Effector memory CD8-positive, alpha-beta T cell (primary cell): ENCODE data around the gene PLA2G4B.

ENCODE experiments used
- ATAC-seq: fragments of 150-1000 bp; cut with Tn5 transposase; replicated peaks from 2 replicates; pipeline ENCODE4 v1.10.0; 2021; ENCODE audit warnings: mild to moderate bottlenecking, moderate library complexity
- DNase-seq, 3 experiments: peaks; one replicate each; pipeline ENCODE4 v3.0.0; 2021
- H3K27ac Mint-ChIP-seq, 2 donors: one replicate each; pipeline ENCODE4 v1.8.0; 2022; ENCODE audit warnings: mild to moderate bottlenecking in 2 of 2, mixed read lengths in 2 of 2, moderate library complexity in 2 of 2
- H3K27me3 Mint-ChIP-seq, 2 donors: one replicate each; pipeline ENCODE4 v1.8.0; 2022; ENCODE audit warnings: mixed read lengths in 2 of 2
- H3K36me3 Mint-ChIP-seq: one replicate; pipeline ENCODE4 v1.8.0; 2022; ENCODE audit warnings: mild to moderate bottlenecking, moderate library complexity, mixed read lengths; ENCODE audit not compliant: insufficient read depth
- H3K4me1 Mint-ChIP-seq, 2 donors: one replicate each; pipeline ENCODE4 v1.8.0; 2022; ENCODE audit warnings: low read depth in 2 of 2, mixed read lengths in 2 of 2
- H3K4me3 Mint-ChIP-seq, 2 donors: one replicate each; pipeline ENCODE4 v1.8.0; 2022; ENCODE audit warnings: mild to moderate bottlenecking in 2 of 2, mixed read lengths in 2 of 2, moderate library complexity in 2 of 2
- H3K9me3 Mint-ChIP-seq, 2 donors: one replicate each; pipeline ENCODE4 v1.8.0; 2022; ENCODE audit warnings: mixed read lengths in 2 of 2

Gene PLA2G4B

GRCh38 chr15:41886741-41887140 is 48.1 kb downstream of the PLA2G4B start:
- Mint-ChIP-seq H3K9me3 (no peaks in the 10 kb centered on the region), H3K27me3 (no peaks in the 10 kb centered on the region), H3K27ac (peak overlapping the region in 1 of 2 donors; percentile 99), H3K4me1 (peaks cover 20 to 32% of the 10 kb centered on the region in 2 donors), H3K4me3 (no peak overlapping the region), H3K36me3 (peaks cover 4% of the 10 kb centered on the region)
- no peak for DNase-seq
- no peak for ATAC-seq

GRCh38 chr15:41887161-41887560 is 48.5 kb downstream of the PLA2G4B start:
- H3K9me3 Mint-ChIP-seq = no peaks in the 10 kb centered on the region
- ATAC-seq = no peak
- DNase-seq = no peak
- H3K36me3 Mint-ChIP-seq = peaks cover 4% of the 10 kb centered on the region
- peak overlapping the region in 1 of 2 donors; percentile 37 for H3K4me3 Mint-ChIP-seq
- H3K4me1 Mint-ChIP-seq = peaks cover 23 to 32% of the 10 kb centered on the region in 2 donors
- H3K27ac Mint-ChIP-seq = peak overlapping the region; percentile 82 to 99
- no peaks in the 10 kb centered on the region for H3K27me3 Mint-ChIP-seq

DNA sequence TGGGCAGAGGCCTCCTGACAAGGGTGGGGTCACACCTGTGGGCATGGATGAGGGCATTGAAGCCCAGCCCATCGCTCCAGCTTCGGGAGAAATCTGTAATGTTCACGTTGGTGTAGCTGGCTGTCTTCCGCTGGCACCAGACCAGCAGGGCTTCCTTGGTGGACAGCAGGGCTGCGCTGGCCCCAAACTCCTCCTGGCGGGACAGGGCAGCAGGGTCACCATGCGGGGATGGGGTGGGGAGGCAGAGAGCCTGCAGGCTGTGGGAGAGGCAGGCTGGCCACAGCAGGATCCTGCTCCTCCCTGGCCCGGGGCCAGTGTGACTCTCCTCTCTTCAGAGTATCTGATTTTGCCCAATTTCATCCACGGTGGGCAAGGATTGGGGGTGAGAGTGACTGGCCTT is 49.2 kb downstream of the PLA2G4B start:
- ATAC-seq = no peak
- peaks cover 30 to 39% of the 10 kb centered on the region in 2 donors for H3K4me1 Mint-ChIP-seq
- H3K4me3 Mint-ChIP-seq = no peak overlapping the region
- H3K27me3 Mint-ChIP-seq = no peaks in the 10 kb centered on the region
- DNase-seq = no peak
- H3K9me3 Mint-ChIP-seq = no peaks in the 10 kb centered on the region
- peak overlapping the region; percentile 84 to 99 for H3K27ac Mint-ChIP-seq
- H3K36me3 Mint-ChIP-seq = peaks cover 4% of the 10 kb centered on the region

- Mint-ChIP-seq H3K4me1 (peaks cover 39 to 45% of the 10 kb centered on the region in 2 donors), H3K4me3 (peak overlapping the region; percentile 46 to 63), H3K27ac (peak overlapping the region; percentile 84 to 99), H3K9me3 (no peaks in the 10 kb centered on the region), H3K27me3 (no peaks in the 10 kb centered on the region), H3K36me3 (peaks cover 4% of the 10 kb centered on the region)
- DNase-seq (no peak), ATAC-seq (peak; percentile 37)
Observed at GRCh38 chr15:41888662-41889253, 50.1 kb downstream of the PLA2G4B start.

- no peaks in the 10 kb centered on the region for H3K27me3 Mint-ChIP-seq
- ATAC-seq = no peak
- no peaks in the 10 kb centered on the region for H3K9me3 Mint-ChIP-seq
- peak overlapping the region; percentile 84 to 99 for H3K27ac Mint-ChIP-seq
- DNase-seq = no peak
- peaks cover 50 to 54% of the 10 kb centered on the region in 2 donors for H3K4me1 Mint-ChIP-seq
- no peak overlapping the region for H3K4me3 Mint-ChIP-seq
- peaks cover 12% of the 10 kb centered on the region for H3K36me3 Mint-ChIP-seq
Observed at GRCh38 chr15:41890050-41890690, 51.5 kb downstream of the PLA2G4B start.

- Mint-ChIP-seq H3K27ac (peak overlapping the region; percentile 99 to 100), H3K4me1 (peaks cover 51 to 58% of the 10 kb centered on the region in 2 donors), H3K36me3 (peaks cover 21% of the 10 kb centered on the region), H3K9me3 (no peaks in the 10 kb centered on the region), H3K27me3 (no peaks in the 10 kb centered on the region), H3K4me3 (no peak overlapping the region)
- no peak for ATAC-seq
- DNase-seq = no peak
Observed at GRCh38 chr15:41891226-41891625, 52.6 kb downstream of the PLA2G4B start.

- peak overlapping the region in 1 of 2 donors; percentile 84 for H3K4me3 Mint-ChIP-seq
- H3K27ac Mint-ChIP-seq = peak overlapping the region; percentile 99 to 100
- H3K9me3 Mint-ChIP-seq = no peaks in the 10 kb centered on the region
- H3K36me3 Mint-ChIP-seq = peaks cover 24% of the 10 kb centered on the region
- no peak for DNase-seq
- peaks cover 51 to 60% of the 10 kb centered on the region in 2 donors for H3K4me1 Mint-ChIP-seq
- ATAC-seq = no peak
- H3K27me3 Mint-ChIP-seq = no peaks in the 10 kb centered on the region
Observed at GRCh38 chr15:41891946-41892345, 53.3 kb downstream of the PLA2G4B start.

DNA sequence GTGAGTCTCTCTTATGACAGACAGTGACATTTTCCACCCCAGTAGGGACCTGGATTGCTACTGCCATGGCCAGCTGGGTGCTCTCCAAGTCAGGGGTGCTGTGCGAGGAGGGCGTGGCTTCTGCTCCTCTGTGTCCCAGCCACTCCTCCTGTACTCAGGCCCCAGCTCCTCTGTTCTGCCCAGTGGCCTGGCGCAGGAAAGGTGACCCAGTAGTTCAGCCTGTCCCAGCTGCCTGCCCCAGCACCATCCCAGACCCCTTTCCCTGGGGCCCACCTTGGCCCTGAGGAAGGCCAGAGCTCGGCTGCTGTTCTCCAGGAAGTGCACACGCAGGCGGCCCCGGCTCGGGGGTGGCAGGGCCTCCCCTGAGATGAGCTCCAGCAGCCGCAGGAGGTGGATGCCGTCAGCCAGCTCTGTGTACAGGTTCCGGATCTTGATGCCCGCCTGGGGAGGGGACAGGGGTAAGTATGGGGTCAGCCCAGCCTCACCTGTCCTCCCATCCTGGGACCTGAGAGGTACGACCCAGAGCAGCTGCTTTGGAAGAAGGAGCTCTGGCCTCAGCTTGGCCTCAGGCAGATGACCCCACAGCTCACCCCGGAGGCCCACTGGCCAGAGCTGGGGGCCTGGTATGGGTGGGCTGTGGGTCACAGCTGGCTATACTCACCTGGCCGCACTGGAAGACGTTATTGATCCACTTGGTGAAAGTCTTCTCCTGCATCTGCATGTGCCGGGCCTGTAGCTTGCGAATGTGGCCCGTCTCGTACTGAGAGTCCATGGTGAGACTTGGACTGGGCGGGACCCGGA is 54.2 kb downstream of the PLA2G4B start:
- peak in 2 of 3 experiments; percentile 39 to 45 for DNase-seq

GRCh38 chr15:41893422-41894250 is 55.0 kb downstream of the PLA2G4B start, which contains the start of gene SPTBN5:
Gene SPTBN5 (minus strand): TSS chr15:41894053. CDS start chr15:41893497, 556 bp downstream.
- H3K36me3 Mint-ChIP-seq = peaks cover 38% of the 10 kb centered on the region
- peak within 1 kb of the TSS; percentile 81 to 84 for H3K4me3 Mint-ChIP-seq
- DNase-seq (no peak), ATAC-seq (no peak)
- H3K27ac Mint-ChIP-seq = peak within 1 kb of the TSS; percentile 99 to 100
- peaks cover 39 to 45% of the 10 kb centered on the region in 2 donors for H3K4me1 Mint-ChIP-seq
- no peaks in the 10 kb centered on the region for H3K27me3 Mint-ChIP-seq
- no peaks in the 10 kb centered on the region for H3K9me3 Mint-ChIP-seq

More for the DNA sequence above, 54.2 kb downstream of the PLA2G4B start:
- H3K9me3 Mint-ChIP-seq = no peaks in the 10 kb centered on the region
- no peaks in the 10 kb centered on the region for H3K27me3 Mint-ChIP-seq
- H3K36me3 Mint-ChIP-seq = peaks cover 30% of the 10 kb centered on the region
- ATAC-seq = peak; percentile 34
- H3K4me1 Mint-ChIP-seq = peaks cover 47 to 54% of the 10 kb centered on the region in 2 donors
- H3K4me3 Mint-ChIP-seq = peak overlapping the region; percentile 63 to 84
- peak overlapping the region; percentile 99 to 100 for H3K27ac Mint-ChIP-seq

DNA sequence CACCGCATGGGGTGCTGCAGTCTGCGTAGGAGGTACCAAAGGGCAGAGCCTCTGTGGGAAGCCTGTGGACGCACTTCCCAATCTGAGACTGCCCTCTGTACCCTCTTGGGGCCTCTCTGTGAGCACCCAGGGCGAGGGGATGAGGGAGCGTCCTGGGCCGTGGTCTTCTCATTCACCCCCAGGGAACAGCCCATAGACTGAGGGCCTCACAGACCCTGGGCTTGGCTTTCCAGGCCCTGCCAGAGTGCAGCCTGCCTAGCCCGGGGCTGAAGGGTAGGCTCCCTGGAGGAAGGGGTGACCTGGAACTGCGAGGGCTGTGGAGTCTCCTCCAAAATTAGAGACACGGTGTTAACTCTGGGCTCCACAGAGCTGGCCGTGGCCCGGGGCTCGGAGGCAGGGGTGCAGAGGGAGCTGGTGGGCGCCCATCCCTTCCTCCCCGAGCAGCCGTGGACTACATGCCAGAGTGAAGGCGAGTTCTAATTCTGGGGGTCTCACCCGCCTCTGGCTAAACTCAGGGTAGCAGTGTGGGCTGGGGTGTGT is 55.7 kb downstream of the PLA2G4B start:
- no peak for ATAC-seq
- H3K9me3 Mint-ChIP-seq = no peaks in the 10 kb centered on the region
- H3K4me1 Mint-ChIP-seq = peaks cover 35 to 40% of the 10 kb centered on the region in 2 donors
- no peak for DNase-seq
- H3K4me3 Mint-ChIP-seq = peak overlapping the region; percentile 81 to 84
- H3K27me3 Mint-ChIP-seq = no peaks in the 10 kb centered on the region
- H3K27ac Mint-ChIP-seq = peak overlapping the region; percentile 99 to 100
- peaks cover 43% of the 10 kb centered on the region for H3K36me3 Mint-ChIP-seq

DNA sequence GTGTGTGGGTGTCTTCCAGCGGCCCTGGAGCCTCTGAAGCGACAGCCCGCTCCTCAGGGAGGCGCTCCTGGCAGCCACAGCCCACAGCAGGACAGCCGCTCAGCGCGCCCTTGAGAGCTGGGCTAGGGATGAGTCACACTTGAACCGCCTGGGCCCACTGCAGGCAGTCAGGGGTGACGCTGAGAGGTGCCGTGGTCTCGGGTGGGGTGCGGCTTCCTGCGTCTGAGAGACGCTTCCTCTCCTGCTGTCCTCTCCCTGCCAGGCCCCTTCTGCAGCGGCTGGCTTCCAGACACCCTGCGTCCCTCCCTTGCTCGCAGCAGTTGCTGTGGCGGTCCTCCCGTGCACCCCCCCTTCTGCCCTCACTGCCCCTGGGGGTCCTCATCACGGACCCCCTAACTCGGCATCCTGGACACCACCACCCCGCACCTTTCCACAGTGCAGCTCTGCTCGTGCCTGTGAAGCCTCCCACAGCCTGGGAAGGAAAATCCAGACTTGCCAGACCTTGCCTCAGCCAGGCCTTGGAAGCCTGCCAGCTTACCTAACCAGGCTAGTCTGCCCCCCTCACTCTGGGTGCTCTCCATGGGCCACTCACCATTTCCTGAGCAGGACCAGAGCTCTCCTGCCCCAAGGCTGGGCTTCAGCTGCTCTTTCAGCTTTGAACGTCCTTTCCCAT is 56.3 kb downstream of the PLA2G4B start:
- ATAC-seq (peak; percentile 94), DNase-seq (peak; percentile 88 to 91 (median 91))
- Mint-ChIP-seq H3K9me3 (no peaks in the 10 kb centered on the region), H3K27ac (peak overlapping the region; percentile 99 to 100), H3K36me3 (peaks cover 49% of the 10 kb centered on the region), H3K4me3 (peak overlapping the region; percentile 81 to 84), H3K4me1 (peaks cover 34 to 35% of the 10 kb centered on the region in 2 donors), H3K27me3 (no peaks in the 10 kb centered on the region)

- peak overlapping the region; percentile 81 to 84 for H3K4me3 Mint-ChIP-seq
Observed at GRCh38 chr15:41895491-41895890, 56.8 kb downstream of the PLA2G4B start.

More at GRCh38 chr15:41895491-41895890, 56.8 kb downstream of the PLA2G4B start:
- DNase-seq = no peak
- Mint-ChIP-seq H3K9me3 (no peaks in the 10 kb centered on the region), H3K36me3 (peaks cover 52% of the 10 kb centered on the region), H3K27me3 (no peaks in the 10 kb centered on the region), H3K4me1 (peaks cover 34% of the 10 kb centered on the region in 2 donors), H3K27ac (peak overlapping the region; percentile 99 to 100)
- no peak for ATAC-seq
